HepG2 (cell line): ENCODE data around the gene NCOA7. TPM values are rescaled to one million over a fixed set of nuclear protein-coding genes. Genes with fewer than 3 reads are reported as not detected.

Experiments
- HDAC1 ChIP-seq: sonication (generic); formaldehyde crosslinking; IDR thresholded peaks from 2 replicates; pipeline ENCODE4 v1.5.1; 2020; ENCODE audit warnings: mild to moderate bottlenecking, missing genetic modification reagents
- HDAC2 ChIP-seq: sonication (generic); formaldehyde crosslinking; IDR thresholded peaks from 2 replicates; pipeline ENCODE4 v1.4.0; 2020; ENCODE audit warnings: missing genetic modification reagents
- ISL2 ChIP-seq: sonication (generic); formaldehyde crosslinking; IDR thresholded peaks from 2 replicates; pipeline ENCODE4 v1.5.0; 2020; ENCODE audit warnings: missing genetic modification reagents
- KDM6A ChIP-seq: IDR thresholded peaks from 2 replicates; pipeline ENCODE4 v1.6.1; 2016; ENCODE audit warnings: low read depth
- PRPF4 ChIP-seq: fragments of 200-400 bp; formaldehyde crosslinking; IDR thresholded peaks from 2 replicates; pipeline ENCODE4 v1.6.1; 2016; ENCODE audit warnings: low read length, low read depth; ENCODE audit not compliant: poor library complexity, severe bottlenecking
- SRSF1 ChIP-seq: fragments of 200-400 bp; formaldehyde crosslinking; optimal IDR thresholded peaks from 2 replicates; pipeline ENCODE3; 2017; ENCODE audit warnings: mild to moderate bottlenecking, low read depth, low read length, moderate library complexity
- STAG1 ChIP-seq: sonication (generic); formaldehyde crosslinking; IDR thresholded peaks from 2 replicates; pipeline ENCODE4 v1.4.0; 2020; ENCODE audit warnings: missing genetic modification reagents
- TRIM24 ChIP-seq: sonication (generic); formaldehyde crosslinking; IDR thresholded peaks from 2 replicates; pipeline ENCODE4 v1.8.0; 2022; ENCODE audit warnings: mild to moderate bottlenecking, missing genetic modification reagents
- UBTF ChIP-seq: sonication (generic); formaldehyde crosslinking; IDR thresholded peaks from 2 replicates; pipeline ENCODE4 v1.4.0; 2020; ENCODE audit warnings: mild to moderate bottlenecking, missing genetic modification reagents
- ZBTB21 ChIP-seq: sonication (generic); formaldehyde crosslinking; IDR thresholded peaks from 2 replicates; pipeline ENCODE4 v1.4.0; 2020; ENCODE audit warnings: missing genetic modification reagents
- ZBTB40 ChIP-seq, 2 experiments: fragments of 450-650 bp in 1 of 2; sonication (generic) in 1 of 2; formaldehyde crosslinking in 1 of 2; IDR thresholded peaks; 2 replicates each; pipeline versions ENCODE4 v1.6.1 to v1.8.0; 2016 to 2022; ENCODE audit warnings: antibody characterized with exemption in 1 of 2, mild to moderate bottlenecking in 1 of 2, missing genetic modification reagents in 1 of 2
- ZBTB44 ChIP-seq: sonication (generic); formaldehyde crosslinking; IDR thresholded peaks from 2 replicates; pipeline ENCODE4 v1.4.0; 2020; ENCODE audit warnings: missing genetic modification reagents
- ZFP37 ChIP-seq: sonication (generic); formaldehyde crosslinking; IDR thresholded peaks from 2 replicates; pipeline ENCODE4 v1.4.0; 2020; ENCODE audit warnings: missing genetic modification reagents, borderline replicate concordance
- ZKSCAN1 ChIP-seq: fragments of 150-350 bp; IDR thresholded peaks from 2 replicates; pipeline ENCODE4 v1.6.1; 2014; ENCODE audit warnings: low read length
- ZNF143 ChIP-seq: sonication (generic); formaldehyde crosslinking; IDR thresholded peaks from 2 replicates; pipeline ENCODE4 v1.4.0; 2020; ENCODE audit warnings: missing genetic modification reagents
- ZNF615 ChIP-seq: sonication (generic); formaldehyde crosslinking; IDR thresholded peaks from 2 replicates; pipeline ENCODE4 v1.5.0; 2020; ENCODE audit warnings: mild to moderate bottlenecking, missing genetic modification reagents, borderline replicate concordance
- ZNF841 ChIP-seq: sonication (generic); formaldehyde crosslinking; IDR thresholded peaks from 2 replicates; pipeline ENCODE4 v1.8.1; 2023; ENCODE audit warnings: missing genetic modification reagents, borderline replicate concordance
- polyA plus RNA-seq, 8 experiments: library from polyadenylated mRNA; depleted of rRNA in 3 of 8; stranded (reverse) in 7 of 8; unstranded in 1 of 8; fragments of >200 nt; fragmentation: Illumina TruSeq in 4 of 8; extraction: Trizol in 4 of 8; gene quantifications; 2 replicates each; pipeline versions ENCODE4 v1.2.1 to v1.2.3, GENCODE V29; 2011 to 2016; ENCODE audit warnings: low read depth in 4 of 8, missing spikeins in 1 of 8, mixed read lengths in 1 of 8; ENCODE audit not compliant: insufficient read depth in 1 of 8
- total RNA-seq, 5 experiments: library from RNA; depleted of rRNA; stranded (reverse); fragments of >200 nt; fragmentation: Illumina TruSeq; extraction: Trizol; gene quantifications; 2 replicates each; pipeline ENCODE4 v1.2.3, GENCODE V29; 2016; ENCODE audit warnings: low read depth in 1 of 5

Gene NCOA7
- total and polyA plus RNA-seq, 2 of the 13 experiments (the other 11 are each of a cell fraction or from before 2014, with no cell fraction given): 13.6 to 20.8 TPM

- TF ChIP-seq ZBTB40 (IDR thresholded peaks at IDR 0.05) (no peak), ZBTB40 (CRISPR knock-in tag; IDR thresholded peaks at IDR 0.05) (no peak), ISL2 (CRISPR knock-in tag) (no peak; the same call in 1 of the 2 replicates), STAG1 (CRISPR knock-in tag) (no peak), HDAC2 (CRISPR knock-in tag) (no peak; the same call in 1 of the 2 replicates), ZNF143 (CRISPR knock-in tag) (no peak), SRSF1 (peak; percentile 60), ZBTB21 (CRISPR knock-in tag) (no peak), TRIM24 (CRISPR knock-in tag) (no peak), HDAC1 (CRISPR knock-in tag) (peak; percentile 51; the same call in 1 of the 2 replicates), ZNF615 (CRISPR knock-in tag) (no peak), PRPF4 (no peak), UBTF (CRISPR knock-in tag) (peak; percentile 91), ZFP37 (no peak), KDM6A (no peak), ZBTB44 (CRISPR knock-in tag) (no peak; the same call in 1 of the 2 replicates), ZNF841 (CRISPR knock-in tag) (no peak), ZKSCAN1 (no peak)
Observed at GRCh38 chr6:125749173-125749864, 41.4 kb upstream of the NCOA7 start, which contains the start of gene HEY2 (continued).
